ENCODE results near the gene TMTC2.

GRCh38 chr12:83179999-83180398 is 493.3 kb downstream of the TMTC2 start:
- TF ChIP-seq POLR2A (IDR thresholded peaks at IDR 0.05; ENCODE audit: low read length) (no peak), GATA1 (IDR thresholded peaks at IDR 0.05; ENCODE audit: low read depth, low read length) (no peak)
